Central memory CD4-positive, alpha-beta T cell (primary cell): ENCODE results near the gene C17orf100.
"Not testable (repeated sequence)": the region's sequence is repeated elsewhere in the genome, so short reads cannot be mapped to it uniquely, and the experiment has no call there.

ENCODE experiments used
- DNase-seq: peaks from one replicate; pipeline ENCODE4 v3.0.0; 2022

Gene C17orf100

DNA sequence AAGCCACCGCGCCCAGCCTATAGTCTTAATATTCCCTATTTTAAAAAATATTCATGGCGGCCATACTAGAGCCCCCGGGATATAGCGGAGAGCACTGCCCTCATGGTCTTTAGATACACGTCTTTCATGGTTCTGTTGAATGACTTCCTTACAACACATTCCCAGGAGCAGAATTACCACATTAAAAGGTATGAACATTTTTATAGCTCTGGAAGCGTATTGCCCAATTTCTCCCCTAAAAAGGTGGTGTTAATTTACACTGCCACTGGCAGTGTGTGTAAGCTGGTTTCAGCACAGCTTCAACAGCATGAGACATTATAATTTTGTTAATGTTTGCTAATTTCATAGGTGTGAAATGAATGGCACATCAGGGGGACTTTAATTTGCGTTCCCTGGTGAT is 19.0 kb downstream of the C17orf100 start:
- no peak for DNase-seq

DNA sequence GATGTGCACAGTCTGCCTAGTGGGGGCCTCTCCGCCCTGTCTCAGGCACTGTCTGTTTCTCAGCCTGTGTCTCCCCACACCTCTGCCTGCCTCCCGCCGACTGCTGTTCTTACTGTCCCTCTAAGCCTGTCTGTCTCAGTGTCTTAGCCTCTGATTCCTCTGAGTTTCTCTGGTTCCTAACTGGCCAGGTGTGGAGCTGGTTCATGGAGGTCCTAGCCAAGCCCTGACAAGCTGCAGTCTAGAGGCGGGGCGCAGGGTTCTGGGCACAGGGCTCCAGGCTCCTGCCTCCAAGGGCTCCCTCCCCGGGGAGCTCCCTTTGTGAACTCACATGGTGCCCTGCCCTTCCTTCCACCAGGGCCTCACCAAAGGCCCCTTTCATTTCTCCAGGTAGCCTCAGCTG is 19.4 kb downstream of the C17orf100 start:
- no peak for DNase-seq

DNA sequence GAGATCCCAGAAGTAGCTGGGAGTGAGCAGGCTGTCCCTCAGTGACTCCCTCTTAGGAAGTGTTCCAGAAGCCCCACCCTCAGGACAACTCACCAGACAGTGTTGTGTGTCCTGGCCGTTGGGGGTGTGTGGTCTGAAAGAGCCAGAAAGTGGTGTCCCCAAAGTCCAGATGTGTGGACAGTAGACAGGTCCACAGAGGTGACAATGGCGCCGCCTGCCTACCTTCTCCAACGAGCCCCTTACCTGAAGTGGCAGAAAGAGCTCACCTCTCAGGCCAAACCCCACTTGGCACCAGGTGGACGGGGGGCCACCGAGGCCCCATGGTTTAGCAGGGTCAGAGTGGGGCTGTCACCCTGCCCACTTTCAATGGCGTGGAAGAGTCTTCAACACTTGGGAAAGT is 19.9 kb downstream of the C17orf100 start:
- DNase-seq = no peak

DNA sequence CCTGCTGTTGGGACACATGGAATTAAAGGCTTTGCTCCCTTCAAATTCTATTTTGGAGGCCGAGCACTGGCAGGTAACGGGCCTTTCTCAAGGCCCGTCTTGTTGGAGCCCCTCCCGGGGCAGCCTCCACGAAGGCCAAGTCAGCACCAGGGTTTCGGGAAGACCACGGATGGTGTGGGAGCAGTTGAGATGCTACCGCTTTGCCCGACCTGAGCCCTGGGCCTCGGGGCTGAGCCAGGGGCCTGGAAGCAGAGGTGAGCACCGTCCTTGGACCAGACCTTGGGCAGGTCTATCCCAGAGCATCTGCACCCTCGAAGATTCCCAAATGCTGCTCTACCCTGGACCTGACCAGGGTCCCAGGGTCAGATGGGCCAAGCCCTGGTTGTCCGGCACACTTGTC is 23.0 kb downstream of the C17orf100 start:
- no peak for DNase-seq

DNA sequence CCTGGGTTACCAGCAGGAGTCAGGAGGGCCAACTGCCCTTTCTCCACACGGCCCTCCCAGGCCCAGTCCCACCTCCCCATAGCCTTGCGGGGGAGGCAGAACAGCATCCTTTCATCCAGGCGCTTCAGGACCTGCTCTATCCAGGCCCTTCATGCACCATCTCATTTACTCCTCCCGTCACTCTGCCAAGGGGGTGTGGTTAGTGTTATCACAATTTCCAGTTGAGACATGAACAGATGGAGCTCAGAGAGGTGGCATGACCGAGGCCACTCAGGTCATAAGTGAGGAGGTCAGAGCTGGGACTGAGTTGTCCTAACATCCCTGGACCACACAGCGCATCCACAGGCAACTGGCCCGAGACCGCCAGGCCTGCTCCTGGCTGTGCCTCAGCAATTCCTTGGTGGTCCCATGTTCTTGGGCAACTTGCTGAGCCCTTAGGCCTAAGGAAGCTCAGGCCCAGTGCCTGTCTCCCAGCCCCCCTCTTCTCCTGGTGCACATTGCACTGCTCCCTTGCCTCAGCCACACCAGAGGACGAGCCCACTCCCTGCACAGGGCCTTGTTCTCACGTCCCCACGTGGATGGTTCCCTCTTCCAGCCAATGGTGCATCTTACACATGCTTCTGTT is 23.8 kb downstream of the C17orf100 start:
- no peak for DNase-seq

DNA sequence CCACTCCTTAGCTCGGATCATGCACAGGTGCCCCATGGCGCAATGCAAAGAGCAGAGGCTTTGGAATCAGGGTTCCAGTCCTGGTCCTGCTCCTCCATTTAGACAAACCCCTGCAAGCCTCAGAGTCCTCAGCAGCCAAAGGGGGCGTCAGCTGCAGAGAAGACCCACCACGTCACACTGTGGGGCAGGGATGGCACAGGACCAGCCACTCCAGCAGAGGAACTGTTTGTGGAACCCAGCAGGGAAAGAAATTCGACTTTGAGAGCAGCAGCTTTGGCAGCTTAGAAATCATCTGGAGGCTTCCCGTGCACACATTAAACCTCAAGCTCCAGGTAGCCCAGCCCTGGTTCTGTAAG is 25.2 kb downstream of the C17orf100 start:
- DNase-seq = no peak

DNA sequence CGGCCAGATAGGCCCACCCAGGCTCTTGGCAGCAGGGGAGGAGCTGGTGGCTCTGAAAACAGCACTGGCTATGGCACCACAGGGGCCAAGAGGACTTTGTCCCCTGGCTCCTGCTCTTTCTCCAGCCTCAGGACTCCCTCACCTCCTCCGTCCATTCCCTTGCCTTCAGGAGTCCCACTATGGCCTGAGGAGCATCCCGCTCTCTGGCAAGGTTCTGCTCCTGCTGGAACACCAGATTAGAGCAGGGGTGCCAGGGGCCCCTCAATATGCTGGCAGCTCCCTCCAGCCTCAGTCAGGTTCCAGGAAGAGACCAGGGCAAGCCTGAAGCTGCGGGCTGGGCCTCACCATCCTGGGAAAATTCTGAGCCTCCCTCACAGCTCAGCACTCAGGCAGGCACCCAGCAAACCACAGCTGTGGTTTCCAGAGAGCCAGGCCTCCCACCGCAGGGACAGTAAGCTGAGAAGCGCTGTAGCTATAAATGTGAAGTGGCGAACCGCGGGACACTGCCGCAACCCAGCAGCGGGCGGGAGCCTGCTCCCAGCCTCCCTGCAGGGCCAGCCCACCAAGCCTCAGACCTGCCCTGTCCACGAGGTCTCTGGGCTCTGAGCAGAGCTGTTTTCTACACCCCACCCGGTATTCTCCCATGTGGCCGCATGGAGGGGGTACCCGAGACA is 25.7 kb downstream of the C17orf100 start:
- no peak for DNase-seq

DNA sequence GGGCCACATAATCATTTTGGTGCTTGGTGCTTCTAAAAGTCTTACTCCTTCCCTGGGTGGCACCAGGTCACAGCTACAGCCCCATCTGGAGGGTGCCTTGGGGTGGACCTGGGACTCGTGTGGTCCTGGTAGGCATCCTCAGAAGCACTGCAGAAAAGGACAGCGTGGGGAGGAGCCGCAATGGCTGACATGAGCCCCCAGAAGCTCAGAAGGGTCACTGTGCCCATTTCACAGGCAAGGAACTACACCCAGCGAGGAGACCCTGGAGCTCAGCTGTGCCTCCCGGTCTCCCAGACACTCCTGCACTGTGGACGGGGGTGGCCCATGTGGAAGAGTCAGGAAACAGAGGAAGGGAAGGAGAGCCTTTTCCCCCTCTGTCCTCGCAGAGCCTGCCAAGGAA is 26.4 kb downstream of the C17orf100 start:
- no peak for DNase-seq

DNA sequence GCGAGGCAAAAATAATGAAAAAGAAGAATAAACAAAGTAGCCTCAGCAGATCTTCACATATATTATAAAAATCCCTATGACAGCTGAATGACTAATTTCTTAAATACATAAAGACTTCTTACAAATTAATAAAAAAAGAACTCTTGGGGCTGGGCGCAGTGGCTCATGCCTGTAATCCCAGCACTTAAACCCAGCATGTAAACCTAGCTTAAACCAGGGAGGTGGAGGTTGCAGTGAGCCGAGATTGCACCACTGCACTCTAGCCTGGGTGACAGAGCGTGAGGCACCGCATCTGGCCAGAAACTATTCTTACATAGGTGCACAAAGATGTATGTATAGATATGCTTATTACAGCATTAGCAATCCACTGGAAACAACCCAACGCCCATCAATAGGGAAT is 27.7 kb downstream of the C17orf100 start:
- DNase-seq = no peak

DNA sequence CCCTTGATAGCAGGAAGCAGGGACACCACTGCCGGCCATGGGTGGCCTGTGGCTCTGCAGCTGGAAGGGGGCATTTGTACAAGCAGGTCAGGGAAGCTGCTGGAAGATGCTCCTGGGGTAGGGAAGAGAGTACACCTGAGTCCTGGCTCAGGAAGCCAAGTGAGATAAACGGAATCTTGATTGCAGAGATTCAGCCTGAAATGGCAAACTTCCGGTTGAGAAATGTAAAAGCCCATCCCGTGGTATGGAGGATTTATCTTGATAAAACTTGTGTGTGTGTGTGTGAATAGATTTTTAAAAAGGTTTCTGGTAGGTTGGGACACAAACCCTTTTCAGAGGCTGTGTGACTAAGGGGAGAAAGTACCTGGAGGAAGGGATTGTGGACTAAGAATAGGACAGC is 29.6 kb downstream of the C17orf100 start:
- DNase-seq = no peak

DNA sequence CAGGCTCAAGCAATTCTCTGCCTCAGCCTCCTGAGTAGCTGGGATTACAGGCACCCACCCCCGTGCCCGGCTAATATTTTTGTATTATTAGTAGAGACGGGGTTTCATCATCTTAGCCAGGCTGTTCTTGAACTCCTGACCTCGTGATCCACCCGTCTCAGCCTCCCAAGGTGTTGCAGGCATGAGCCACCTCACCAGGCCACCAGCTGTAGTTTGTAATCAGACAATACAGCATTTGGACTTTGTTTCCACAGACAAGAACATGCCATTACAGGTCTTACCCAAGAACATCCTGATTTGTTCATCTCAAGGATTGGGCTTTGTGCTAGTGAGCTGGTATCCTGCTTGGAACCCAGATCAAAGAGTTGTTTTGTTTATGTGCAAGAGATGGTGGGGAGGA is 30.1 kb downstream of the C17orf100 start:
- DNase-seq = no peak

DNA sequence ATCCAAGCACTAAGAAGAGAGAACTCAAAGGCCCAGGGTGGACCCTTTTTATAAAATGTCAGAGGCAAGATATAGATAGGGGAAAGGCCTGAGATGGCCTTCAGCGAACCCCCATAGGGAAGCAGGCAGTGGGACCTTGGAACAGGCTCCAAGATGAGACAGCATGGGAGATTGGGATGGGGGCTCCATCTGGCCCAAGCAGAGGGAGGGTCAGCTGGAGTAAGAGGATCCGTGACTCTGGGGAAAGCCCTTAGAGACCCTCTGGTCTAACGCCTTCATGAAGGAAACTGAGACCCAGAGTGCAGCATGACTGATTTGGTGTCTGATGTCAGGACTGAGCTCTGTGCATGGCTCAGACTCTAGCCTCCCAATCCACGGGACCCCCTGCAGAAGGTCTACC is 30.8 kb downstream of the C17orf100 start:
- DNase-seq = no peak

DNA sequence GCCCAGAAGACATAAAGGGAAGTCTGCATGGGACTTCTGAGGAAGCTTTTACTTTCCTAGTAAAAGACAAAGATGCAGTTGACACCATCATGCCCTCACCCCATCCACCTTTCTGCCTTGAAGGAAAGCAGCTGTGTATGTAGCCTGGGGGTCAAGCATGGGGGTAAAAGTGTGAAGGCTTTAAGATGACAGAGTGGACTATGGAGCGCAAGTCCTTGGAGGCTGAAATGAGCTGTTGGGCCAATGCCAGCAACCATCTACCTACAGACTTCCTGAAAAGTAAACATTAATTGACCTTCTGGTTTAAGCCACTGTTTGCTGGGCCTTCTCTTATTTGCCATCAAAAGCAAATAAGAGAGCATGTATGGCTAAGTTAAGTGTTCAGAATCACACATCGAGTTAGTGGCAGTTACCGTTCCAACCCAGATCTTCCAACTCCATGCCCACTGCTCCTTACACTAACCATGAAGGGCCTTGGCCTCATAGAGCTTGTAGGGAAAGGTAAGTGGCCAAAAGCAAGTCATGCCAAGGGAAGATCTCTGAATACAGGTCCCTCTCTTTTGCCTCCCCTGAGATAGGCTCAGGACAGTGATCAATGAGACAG is 31.6 kb downstream of the C17orf100 start:
- no peak for DNase-seq

DNA sequence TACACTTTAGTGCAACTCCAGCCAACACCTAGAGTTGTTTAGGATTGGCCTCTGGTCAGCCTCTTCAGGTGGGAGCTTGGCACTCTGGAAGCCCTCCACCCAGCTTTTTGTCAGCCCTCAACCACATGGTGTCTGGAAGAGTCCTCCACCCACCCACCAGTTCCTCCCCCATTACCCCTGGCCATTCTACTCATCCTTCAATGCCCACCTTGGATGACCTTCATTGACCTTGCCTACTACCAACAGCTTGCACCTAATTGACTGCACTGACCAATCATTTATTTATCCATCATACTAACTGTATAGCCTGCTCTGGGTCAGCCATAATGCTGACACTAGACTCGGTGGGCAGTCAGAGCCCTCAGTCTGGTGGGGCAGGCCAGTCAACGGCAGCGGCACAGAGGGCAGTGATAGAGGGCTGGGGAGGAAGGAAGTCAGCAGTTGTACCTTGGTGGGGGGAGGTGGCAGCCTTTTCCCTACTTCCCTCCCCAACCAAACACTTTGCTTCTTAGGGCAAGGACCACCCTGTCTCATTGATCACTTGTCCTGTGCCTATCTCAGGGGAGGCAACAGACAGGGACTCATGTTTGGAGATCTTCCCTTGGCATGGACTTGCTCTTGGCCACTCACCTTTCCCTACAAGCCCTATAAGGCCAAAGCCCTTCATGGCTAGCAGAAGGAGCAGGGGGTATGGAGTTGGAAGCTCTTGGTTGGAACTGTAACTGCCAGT is 32.3 kb downstream of the C17orf100 start:
- DNase-seq = no peak

DNA sequence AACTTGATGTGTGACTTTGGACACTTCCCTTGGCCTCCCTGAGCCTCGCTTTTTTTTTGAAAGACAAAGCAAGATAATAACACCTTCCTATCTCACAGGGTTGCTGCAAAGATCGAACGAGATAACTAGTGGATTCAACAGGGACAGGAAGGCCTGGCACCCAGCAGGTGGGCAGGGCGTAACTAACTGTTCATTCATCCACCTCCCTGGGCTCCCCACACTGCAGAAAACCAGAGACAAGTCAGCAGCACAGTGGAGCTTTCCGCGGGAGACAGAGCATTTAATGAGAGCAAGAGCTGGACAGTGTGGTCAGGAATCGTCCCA is 32.9 kb downstream of the C17orf100 start:
- DNase-seq = no peak

DNA sequence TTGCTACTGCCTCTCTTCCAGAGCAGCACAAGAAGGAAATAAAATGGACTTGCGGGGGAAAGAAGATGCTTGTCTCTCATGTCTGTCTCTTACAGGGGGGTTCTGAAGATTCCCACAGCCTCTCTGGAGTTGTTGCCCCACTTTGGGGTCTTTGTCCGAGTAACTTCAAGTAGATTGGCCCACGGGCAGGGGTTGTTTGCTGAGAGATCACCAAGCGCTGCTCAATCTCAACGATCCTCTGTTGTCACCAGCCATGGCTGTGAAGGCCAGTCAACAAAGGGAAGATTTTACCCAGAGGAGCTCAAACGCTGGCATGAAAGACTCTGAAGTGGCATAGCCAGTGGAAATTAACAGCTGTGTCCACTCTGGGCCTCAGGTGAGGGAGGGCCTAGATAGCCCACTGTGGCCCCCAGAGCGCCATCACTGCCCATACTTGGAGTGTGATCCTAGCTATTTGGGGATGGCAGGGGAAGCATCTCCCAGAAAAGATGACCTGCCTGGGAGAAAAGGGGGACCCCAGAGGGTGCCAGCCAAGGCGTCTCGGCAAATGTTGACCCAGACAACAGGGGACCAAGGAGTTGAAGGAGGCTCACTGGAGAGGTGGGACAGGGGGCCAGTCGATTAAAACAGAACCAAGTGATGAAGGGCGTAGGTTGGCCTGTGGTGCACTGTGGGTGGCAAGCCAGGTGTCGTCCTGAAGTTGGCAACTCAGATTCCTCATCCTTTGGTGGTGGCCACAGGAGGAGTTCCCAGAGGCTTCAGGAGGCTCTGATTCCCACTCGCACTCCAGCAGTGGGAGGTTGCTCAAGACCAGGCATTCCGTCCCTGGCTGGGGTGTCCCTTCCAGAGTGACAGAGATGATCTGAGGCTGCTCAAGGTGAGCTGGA is 33.6 kb downstream of the C17orf100 start:
- no peak for DNase-seq

DNA sequence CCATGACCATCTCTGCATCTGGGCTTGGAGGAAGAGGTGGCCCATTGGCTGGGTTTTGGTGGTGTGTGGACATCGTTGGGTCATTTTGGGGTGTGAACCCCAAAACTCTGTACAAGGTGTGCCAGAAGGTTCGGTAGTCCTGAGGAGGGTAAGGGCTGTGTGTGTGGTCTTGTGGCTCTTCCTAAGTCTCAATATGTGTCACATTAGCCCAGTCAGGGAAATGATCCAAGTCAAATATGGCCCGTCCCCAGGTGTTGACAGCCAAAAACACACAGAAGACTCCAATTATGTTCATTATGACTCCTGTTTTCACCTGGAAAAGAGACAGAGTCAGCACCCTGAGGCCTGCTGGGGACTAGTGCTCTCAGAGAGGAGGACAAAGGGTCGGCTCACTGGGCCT is 34.5 kb downstream of the C17orf100 start:
- no peak for DNase-seq

DNA sequence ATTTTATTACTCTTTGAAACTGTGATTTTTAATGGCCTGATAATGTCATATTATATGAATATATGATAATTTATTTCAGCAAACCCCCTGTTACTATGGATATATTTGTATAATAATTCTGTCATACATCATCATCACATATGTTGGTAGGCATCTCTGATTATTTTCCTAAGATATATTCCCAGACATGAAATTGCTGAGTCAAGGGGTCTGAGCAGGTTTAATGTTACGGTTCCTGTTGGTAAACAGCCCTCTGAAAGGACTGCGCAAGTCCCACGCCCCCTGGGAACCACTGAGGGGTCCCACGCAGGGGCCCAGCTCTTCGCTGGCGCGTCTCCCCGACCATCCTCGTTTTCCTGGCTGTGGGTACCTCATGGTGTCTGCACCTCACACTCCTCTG is 37.4 kb downstream of the C17orf100 start:
- no peak for DNase-seq

DNA sequence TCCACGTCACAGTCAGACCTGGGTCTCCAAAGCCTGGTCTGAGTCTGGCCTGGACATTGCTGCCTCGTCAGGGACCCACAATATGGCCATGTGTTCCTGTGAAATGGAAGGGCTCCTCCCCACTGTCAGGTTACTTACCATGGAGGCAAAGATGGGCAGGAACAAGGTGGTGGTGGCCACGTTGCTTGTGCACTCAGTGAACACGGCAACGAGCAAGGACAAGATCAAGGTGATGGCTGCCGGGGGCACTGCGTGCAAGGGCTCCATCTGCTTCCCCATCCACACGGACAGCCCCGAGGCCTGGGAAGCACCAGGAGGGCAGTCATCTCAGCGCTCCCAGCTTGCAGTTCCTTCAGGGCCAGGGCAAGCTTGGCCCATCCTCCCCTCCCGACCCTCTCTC is 39.1 kb downstream of the C17orf100 start:
- DNase-seq = no peak

DNA sequence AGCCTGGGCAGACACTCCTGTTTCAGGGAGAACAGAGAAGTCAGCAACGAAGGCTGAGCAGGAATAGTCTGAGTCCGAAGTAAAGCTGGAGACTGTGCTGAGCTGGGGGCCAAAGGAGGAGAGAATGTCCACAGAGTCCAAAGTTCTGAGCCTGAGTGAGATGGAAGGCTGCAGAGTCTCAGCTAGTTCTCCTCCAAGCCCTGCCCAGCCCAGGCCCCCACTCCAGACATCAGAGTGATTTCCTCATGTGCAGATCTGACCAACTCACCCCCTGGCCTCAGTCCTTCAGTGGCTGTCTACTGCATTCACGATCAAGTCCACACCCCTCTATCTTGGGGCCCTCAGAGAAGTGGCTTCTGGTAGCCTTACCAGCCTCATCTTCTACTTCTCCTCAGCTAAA is 40.0 kb downstream of the C17orf100 start:
- DNase-seq = no peak

DNA sequence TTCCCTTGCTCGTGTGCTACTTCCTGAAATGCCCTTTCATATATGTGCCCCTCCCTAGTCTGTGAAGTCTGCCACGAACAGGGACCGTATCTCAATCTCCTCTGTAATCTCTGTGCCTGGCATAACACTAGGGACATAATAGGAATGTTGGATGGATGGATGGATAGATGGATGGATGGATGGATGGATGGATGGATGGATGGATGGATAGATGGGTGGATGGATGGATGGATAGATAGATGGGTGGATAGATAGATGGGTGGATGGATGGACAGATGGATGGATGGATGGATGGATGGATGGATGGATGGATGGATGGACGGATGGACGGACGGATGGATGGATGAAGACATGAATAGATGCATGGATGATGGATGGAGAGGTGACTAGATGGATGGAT is 40.4 kb downstream of the C17orf100 start:
- DNase-seq = not testable (repeated sequence)

DNA sequence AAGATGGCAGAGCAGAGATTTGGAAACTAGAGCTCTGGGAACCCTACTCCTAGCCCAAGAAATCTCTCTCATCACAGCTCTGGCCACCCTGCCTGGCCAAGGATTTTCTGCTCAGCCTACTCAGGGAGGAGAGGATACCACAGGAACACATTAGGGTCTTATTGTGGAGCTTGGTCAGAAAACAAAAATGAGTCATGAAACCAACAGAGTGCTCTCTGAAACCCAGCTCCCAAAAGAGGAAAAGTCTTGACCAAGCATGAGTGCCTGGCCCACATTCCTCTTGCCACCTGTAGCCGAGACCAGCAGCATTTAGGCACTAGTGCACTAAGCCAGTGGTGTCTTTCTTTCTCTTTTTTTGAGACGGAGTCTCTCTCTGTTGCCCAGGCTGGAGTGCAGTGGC is 43.5 kb downstream of the C17orf100 start:
- no peak for DNase-seq

DNA sequence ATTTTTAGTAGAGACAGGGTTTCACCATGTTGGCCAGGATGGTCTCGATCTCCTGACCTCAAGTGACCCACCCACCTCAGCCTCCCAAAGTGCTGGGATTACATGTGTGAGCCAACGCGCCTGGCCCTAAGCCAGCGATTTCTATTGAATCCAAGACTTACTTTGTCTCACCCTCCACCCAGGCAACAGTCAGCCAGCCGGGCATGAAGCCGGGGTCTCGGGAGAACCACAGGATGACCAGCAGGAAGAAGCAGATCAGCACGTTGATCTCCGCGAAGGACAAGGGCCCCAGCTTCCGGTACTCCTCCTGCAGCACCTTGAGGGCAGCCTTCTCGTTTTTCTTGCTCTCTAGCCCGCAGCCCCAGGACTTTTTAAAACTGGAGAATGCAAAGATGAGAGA is 44.0 kb downstream of the C17orf100 start:
- DNase-seq = no peak
